ENCODE data around the gene CCT7.

Gene CCT7

GRCh38 chr2:73267008-73267407, 32.9 kb downstream of the CCT7 start:
- Histone ChIP-seq H3K4me3 (no peak overlapping the region), H3K9me3 (no peaks in the 10 kb centered on the region), H3K27ac (no peak overlapping the region), H3K27me3 (peaks cover 0 to 64% of the 10 kb centered on the region in 2 donors), H3K36me3 (peaks cover 0 to 12% (median 0%) of the 10 kb centered on the region in 3 donors), H3K4me1 (peaks cover 0 to 15% (median 10%) of the 10 kb centered on the region in 4 donors)
- no peak for TF ChIP-seq CTCF (IDR thresholded peaks at IDR 0.05)
- DNase-seq: no peak
- intact Hi-C loops (cut with DNase I; ENCODE audit: low total_unique reads): no loop called here

GRCh38 chr2:73268366-73268829, 34.3 kb downstream of the CCT7 start:
- DNase-seq: no peak
- Histone ChIP-seq H3K9me3 (peaks cover 0 to under 1% (median 0%) of the 10 kb centered on the region in 3 donors), H3K27me3 (peaks cover 0 to 66% of the 10 kb centered on the region in 2 donors), H3K4me1 (peaks cover 0 to 15% (median 10%) of the 10 kb centered on the region in 4 donors), H3K27ac (no peak overlapping the region), H3K36me3 (peaks cover 0 to 8% (median 0%) of the 10 kb centered on the region in 3 donors), H3K4me3 (peak overlapping the region in 1 of 2 donors; percentile 20)
- no peak for TF ChIP-seq CTCF (IDR thresholded peaks at IDR 0.05)
- intact Hi-C loops (cut with DNase I; ENCODE audit: low total_unique reads): no loop called here

- peaks cover 0 to 66% of the 10 kb centered on the region in 2 donors for H3K27me3 ChIP-seq
- peaks cover 0 to 15% (median 10%) of the 10 kb centered on the region in 4 donors for H3K4me1 ChIP-seq
- peaks cover 0 to 1% (median 0%) of the 10 kb centered on the region in 3 donors for H3K36me3 ChIP-seq
- intact Hi-C loops (cut with DNase I; ENCODE audit: low total_unique reads): no loop called here
- no peak for TF ChIP-seq CTCF (IDR thresholded peaks at IDR 0.05)
- DNase-seq: peak in 1 of 2 donors; percentile 57
- H3K4me3 ChIP-seq: peak overlapping the region in 1 of 2 donors; percentile 20
- H3K27ac ChIP-seq: no peak overlapping the region
- H3K9me3 ChIP-seq: peaks cover 0 to 7% (median 0%) of the 10 kb centered on the region in 3 donors
Measured at GRCh38 chr2:73268830-73269685, 35.0 kb downstream of the CCT7 start.

GRCh38 chr2:73269686-73270465, 35.8 kb downstream of the CCT7 start:
- no peak for TF ChIP-seq CTCF (IDR thresholded peaks at IDR 0.05)
- DNase-seq: no peak
- Histone ChIP-seq H3K36me3 (no peaks in the 10 kb centered on the region), H3K27ac (no peak overlapping the region), H3K4me1 (peaks cover 0 to 15% (median 10%) of the 10 kb centered on the region in 4 donors), H3K27me3 (peaks cover 0 to 59% of the 10 kb centered on the region in 2 donors), H3K9me3 (peaks cover 0 to 9% (median 0%) of the 10 kb centered on the region in 3 donors), H3K4me3 (no peak overlapping the region)
- intact Hi-C loops (cut with DNase I; ENCODE audit: low total_unique reads): no loop called here

- DNase-seq: no peak
- Histone ChIP-seq H3K4me3 (no peak overlapping the region), H3K36me3 (no peaks in the 10 kb centered on the region), H3K27ac (no peak overlapping the region), H3K27me3 (peaks cover 0 to 35% of the 10 kb centered on the region in 2 donors), H3K4me1 (peaks cover 0 to 15% (median 10%) of the 10 kb centered on the region in 4 donors), H3K9me3 (peaks cover 0 to 9% (median 2%) of the 10 kb centered on the region in 3 donors)
- intact Hi-C loops (cut with DNase I; ENCODE audit: low total_unique reads): no loop called here
- TF ChIP-seq CTCF (IDR thresholded peaks at IDR 0.05): no peak
Measured at GRCh38 chr2:73272270-73272669, 38.2 kb downstream of the CCT7 start.

All from tibial artery (tissue), 4 donors.